ENCODE measurements around the gene CHCHD4.

GRCh38 chr3:14135581-14135980 is 10.9 kb upstream of the CHCHD4 start:
- TF ChIP-seq MAX (CRISPR knock-in tag; IDR thresholded peaks at IDR 0.05) (no peak), HMGXB4 (CRISPR knock-in tag; IDR thresholded peaks at IDR 0.05) (no peak), CTCF (IDR thresholded peaks at IDR 0.05) (no peak), ZNF396 (CRISPR knock-in tag; IDR thresholded peaks at IDR 0.05; ENCODE audit: borderline replicate concordance) (no peak), STAT6 (CRISPR knock-in tag; conservative IDR thresholded peaks at IDR 0.05; ENCODE audit: low read depth) (no peak), ZNF263 (CRISPR knock-in tag; IDR thresholded peaks at IDR 0.05; ENCODE audit: low read depth) (no peak), ESRRA (CRISPR knock-in tag; IDR thresholded peaks at IDR 0.05; ENCODE audit: borderline replicate concordance) (no peak), PRDM15 (CRISPR knock-in tag; IDR thresholded peaks at IDR 0.05) (no peak), ETV6 (CRISPR knock-in tag; IDR thresholded peaks at IDR 0.05) (no peak), ZNF281 (CRISPR knock-in tag; IDR thresholded peaks at IDR 0.05) (no peak), NR2C2 (CRISPR knock-in tag; IDR thresholded peaks at IDR 0.05) (no peak)
